DLD1 (cell line): ENCODE measurements around the gene DOK7.
"Not testable (repeated sequence)": the region's sequence is repeated elsewhere in the genome, so short reads cannot be mapped to it uniquely, and the experiment has no call there.

ENCODE experiments used
- in situ Hi-C: cut with HindIII; loops from 2 replicates; pipeline ENCODE4 v1.10.0; 2017; ENCODE audit warnings: low sequenced_read_pairs

The DOK7 gene

GRCh38 chr4:3527914-3528876, 65.1 kb downstream of the DOK7 start:
- in situ Hi-C loops = no loop called here

- in situ Hi-C loops = no loop called here
Observed at GRCh38 chr4:3529363-3529762, 66.3 kb downstream of the DOK7 start.

- in situ Hi-C loops = no loop called here
Observed at GRCh38 chr4:3530051-3530450, 66.9 kb downstream of the DOK7 start.

- in situ Hi-C loops = no loop called here
Observed at GRCh38 chr4:3530663-3531254, 67.7 kb downstream of the DOK7 start.

GRCh38 chr4:3531318-3531878, 68.3 kb downstream of the DOK7 start:
- in situ Hi-C loops = no loop called here

GRCh38 chr4:3531879-3532750, 69.0 kb downstream of the DOK7 start, which contains the start of gene LRPAP1:
Gene LRPAP1 (minus strand): TSS chr4:3532422. CDS start chr4:3532412, 10 bp downstream.
- in situ Hi-C loops = no loop called here

GRCh38 chr4:3532751-3533422, 69.8 kb downstream of the DOK7 start:
- in situ Hi-C loops = no loop called here

- in situ Hi-C loops = no loop called here
Observed at GRCh38 chr4:3533423-3533820, 70.3 kb downstream of the DOK7 start.

- in situ Hi-C loops = not testable (repeated sequence)
Observed at GRCh38 chr4:3535812-3536211, 72.7 kb downstream of the DOK7 start.

- in situ Hi-C loops = not testable (repeated sequence)
Observed at GRCh38 chr4:3538906-3539305, 75.8 kb downstream of the DOK7 start.

GRCh38 chr4:3543415-3543814, 80.3 kb downstream of the DOK7 start:
- in situ Hi-C loops = not testable (repeated sequence)
